Chondrocyte (in vitro differentiated cells): ENCODE data around the gene NFATC2IP. TPM values are rescaled to one million over a fixed set of nuclear protein-coding genes. Genes with fewer than 3 reads are reported as not detected.
"Not testable (repeated sequence)": the region's sequence is repeated elsewhere in the genome, so short reads cannot be mapped to it uniquely, and the experiment has no call there.

Source experiments
- DNase-seq: peaks from one replicate; pipeline ENCODE4 v3.0.0; 2021; ENCODE audit warnings: mixed read lengths, low spot score
- H3K27ac Mint-ChIP-seq: one replicate; pipeline ENCODE4 v1.8.0; 2021; ENCODE audit warnings: mild to moderate bottlenecking, moderate library complexity, mixed read lengths; ENCODE audit not compliant: unreplicated experiment
- H3K27me3 Mint-ChIP-seq: 2 replicates; pipeline ENCODE4 v1.8.0; 2021; ENCODE audit warnings: low read depth, mixed read lengths
- H3K36me3 Mint-ChIP-seq: 2 replicates; pipeline ENCODE4 v1.8.0; 2021; ENCODE audit warnings: low read depth, mixed read lengths
- H3K4me1 Mint-ChIP-seq: 2 replicates; pipeline ENCODE4 v1.8.0; 2021; ENCODE audit warnings: low read depth, mild to moderate bottlenecking, mixed read lengths
- H3K4me3 Mint-ChIP-seq: one replicate; pipeline ENCODE4 v1.8.0; 2021; ENCODE audit warnings: mild to moderate bottlenecking, moderate library complexity, mixed read lengths; ENCODE audit not compliant: unreplicated experiment
- H3K9me3 Mint-ChIP-seq: 2 replicates; pipeline ENCODE4 v1.8.0; 2021; ENCODE audit warnings: low read depth, mixed read lengths
- total RNA-seq: library from RNA; stranded (reverse); gene quantifications from 3 replicates; pipeline ENCODE4 v1.2.1, GENCODE V29; 2021
- TF ChIP-seq, protein P1 (sequence below): fragments of 200-600 bp; sonication (generic); IDR thresholded peaks from 2 replicates; pipeline ENCODE4 v1.5.0; 2021; ENCODE audit warnings: antibody characterized with exemption, mild to moderate bottlenecking, moderate library complexity

Gene NFATC2IP
- total RNA-seq, 1 donor from 2014 or later: 24.3 TPM

- peaks cover 36% of the 10 kb centered on the region for H3K36me3 Mint-ChIP-seq
- DNase-seq: no peak
- no peaks in the 10 kb centered on the region for H3K9me3 Mint-ChIP-seq
- TF ChIP-seq, protein P1, sequence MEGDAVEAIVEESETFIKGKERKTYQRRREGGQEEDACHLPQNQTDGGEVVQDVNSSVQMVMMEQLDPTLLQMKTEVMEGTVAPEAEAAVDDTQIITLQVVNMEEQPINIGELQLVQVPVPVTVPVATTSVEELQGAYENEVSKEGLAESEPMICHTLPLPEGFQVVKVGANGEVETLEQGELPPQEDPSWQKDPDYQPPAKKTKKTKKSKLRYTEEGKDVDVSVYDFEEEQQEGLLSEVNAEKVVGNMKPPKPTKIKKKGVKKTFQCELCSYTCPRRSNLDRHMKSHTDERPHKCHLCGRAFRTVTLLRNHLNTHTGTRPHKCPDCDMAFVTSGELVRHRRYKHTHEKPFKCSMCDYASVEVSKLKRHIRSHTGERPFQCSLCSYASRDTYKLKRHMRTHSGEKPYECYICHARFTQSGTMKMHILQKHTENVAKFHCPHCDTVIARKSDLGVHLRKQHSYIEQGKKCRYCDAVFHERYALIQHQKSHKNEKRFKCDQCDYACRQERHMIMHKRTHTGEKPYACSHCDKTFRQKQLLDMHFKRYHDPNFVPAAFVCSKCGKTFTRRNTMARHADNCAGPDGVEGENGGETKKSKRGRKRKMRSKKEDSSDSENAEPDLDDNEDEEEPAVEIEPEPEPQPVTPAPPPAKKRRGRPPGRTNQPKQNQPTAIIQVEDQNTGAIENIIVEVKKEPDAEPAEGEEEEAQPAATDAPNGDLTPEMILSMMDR: no peak
- no peak overlapping the region for H3K4me3 Mint-ChIP-seq
- H3K27me3 Mint-ChIP-seq: no peaks in the 10 kb centered on the region
- no peaks in the 10 kb centered on the region for H3K4me1 Mint-ChIP-seq
- H3K27ac Mint-ChIP-seq: no peak overlapping the region
Measured at GRCh38 chr16:28958836-28959235, 8.1 kb downstream of the NFATC2IP start.

DNA sequence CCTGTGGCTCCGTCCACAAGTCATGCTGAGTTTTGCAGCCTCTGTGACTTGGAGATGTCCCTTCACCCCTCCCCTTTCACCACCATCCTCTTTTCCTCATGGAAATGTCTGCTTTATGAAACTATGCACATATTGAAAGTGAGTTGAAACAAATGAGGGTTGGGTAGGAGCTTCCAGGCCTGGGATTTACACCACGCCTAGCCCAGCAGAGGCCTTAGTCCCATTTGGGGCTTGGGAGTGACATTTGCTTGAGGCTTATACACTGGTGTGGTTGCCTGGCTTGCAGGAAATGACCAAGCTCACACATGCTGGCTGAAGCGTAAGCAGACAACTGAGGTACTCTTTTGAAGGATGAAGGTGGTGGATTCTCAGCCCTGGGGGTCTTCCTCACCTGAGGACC, 13.3 kb downstream of the NFATC2IP start:
- H3K27ac Mint-ChIP-seq: no peak overlapping the region
- no peaks in the 10 kb centered on the region for H3K9me3 Mint-ChIP-seq
- H3K4me3 Mint-ChIP-seq: no peak overlapping the region
- TF ChIP-seq, protein P1: no peak
- no peaks in the 10 kb centered on the region for H3K27me3 Mint-ChIP-seq
- peaks cover 25% of the 10 kb centered on the region for H3K36me3 Mint-ChIP-seq
- no peaks in the 10 kb centered on the region for H3K4me1 Mint-ChIP-seq
- DNase-seq: no peak

GRCh38 chr16:28964496-28964895, 13.8 kb downstream of the NFATC2IP start:
- TF ChIP-seq, protein P1: no peak
- Mint-ChIP-seq H3K36me3 (peaks cover 25% of the 10 kb centered on the region), H3K27me3 (no peaks in the 10 kb centered on the region), H3K9me3 (no peaks in the 10 kb centered on the region), H3K27ac (no peak overlapping the region), H3K4me1 (no peaks in the 10 kb centered on the region), H3K4me3 (no peak overlapping the region)
- DNase-seq: no peak

DNA sequence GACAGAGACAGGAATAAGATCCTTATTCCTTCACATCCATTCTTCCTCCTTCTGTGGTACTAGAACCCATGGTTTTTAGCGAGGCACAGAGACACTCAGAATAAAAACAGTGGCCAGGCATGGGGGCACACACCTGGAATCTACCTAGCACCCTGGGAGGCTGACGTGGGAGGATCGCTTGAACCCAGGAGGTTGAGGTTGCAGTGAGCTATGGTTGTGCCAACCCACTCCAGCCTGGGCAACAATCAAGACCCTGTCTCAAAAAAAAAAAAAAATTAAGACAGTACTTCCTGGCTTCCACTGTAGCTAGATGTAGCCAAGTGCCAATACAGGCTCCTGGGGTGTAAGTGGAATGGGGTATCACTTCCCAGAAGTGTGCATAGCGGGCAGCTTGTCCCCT, 16.4 kb downstream of the NFATC2IP start:
- H3K4me1 Mint-ChIP-seq: no peaks in the 10 kb centered on the region

GRCh38 chr16:28969696-28970095, 19.0 kb downstream of the NFATC2IP start:
- DNase-seq, H3K27me3 Mint-ChIP-seq, H3K36me3 Mint-ChIP-seq, H3K4me1 Mint-ChIP-seq, H3K4me3 Mint-ChIP-seq, H3K9me3 Mint-ChIP-seq: not testable (repeated sequence)
- peak overlapping the region; percentile 41 for H3K27ac Mint-ChIP-seq

More for the DNA sequence above, 16.4 kb downstream of the NFATC2IP start:
- no peaks in the 10 kb centered on the region for H3K9me3 Mint-ChIP-seq
- TF ChIP-seq, protein P1: no peak
- peaks cover 14% of the 10 kb centered on the region for H3K36me3 Mint-ChIP-seq
- DNase-seq: no peak
- no peak overlapping the region for H3K27ac Mint-ChIP-seq
- no peak overlapping the region for H3K4me3 Mint-ChIP-seq
- H3K27me3 Mint-ChIP-seq: no peaks in the 10 kb centered on the region

GRCh38 chr16:28974007-28974436, 23.3 kb downstream of the NFATC2IP start:
- peak overlapping the region; percentile 99 for H3K27ac Mint-ChIP-seq
- peak overlapping the region; percentile 92 for H3K4me3 Mint-ChIP-seq
- no peaks in the 10 kb centered on the region for H3K27me3 Mint-ChIP-seq
- TF ChIP-seq, protein P1: peak; percentile 86
- no peaks in the 10 kb centered on the region for H3K9me3 Mint-ChIP-seq
- peaks cover 25% of the 10 kb centered on the region for H3K4me1 Mint-ChIP-seq
- peaks cover 9% of the 10 kb centered on the region for H3K36me3 Mint-ChIP-seq
- no peak for DNase-seq
